22Rv1 (cell line): ENCODE measurements around the gene CYP19A1.

Experiments used
- CTCF ChIP-seq: fragments of 450-650 bp; IDR thresholded peaks from 2 replicates; pipeline ENCODE4 v1.5.1; 2017; ENCODE audit warnings: mild to moderate bottlenecking
- ZFX ChIP-seq: fragments of 450-650 bp; IDR thresholded peaks from 2 replicates; pipeline ENCODE4 v1.6.1; 2017; ENCODE audit warnings: antibody characterized with exemption, borderline replicate concordance

GRCh38 chr15:51260202-51260601 is 78.2 kb downstream of the CYP19A1 start:
- TF ChIP-seq CTCF (no peak), ZFX (no peak)
